ENCODE results near the gene SEPTIN5.
A peak's percentile ranks its signal among the peaks of the same experiment; 100 is the strongest.

SEPTIN5 gene

DNA sequence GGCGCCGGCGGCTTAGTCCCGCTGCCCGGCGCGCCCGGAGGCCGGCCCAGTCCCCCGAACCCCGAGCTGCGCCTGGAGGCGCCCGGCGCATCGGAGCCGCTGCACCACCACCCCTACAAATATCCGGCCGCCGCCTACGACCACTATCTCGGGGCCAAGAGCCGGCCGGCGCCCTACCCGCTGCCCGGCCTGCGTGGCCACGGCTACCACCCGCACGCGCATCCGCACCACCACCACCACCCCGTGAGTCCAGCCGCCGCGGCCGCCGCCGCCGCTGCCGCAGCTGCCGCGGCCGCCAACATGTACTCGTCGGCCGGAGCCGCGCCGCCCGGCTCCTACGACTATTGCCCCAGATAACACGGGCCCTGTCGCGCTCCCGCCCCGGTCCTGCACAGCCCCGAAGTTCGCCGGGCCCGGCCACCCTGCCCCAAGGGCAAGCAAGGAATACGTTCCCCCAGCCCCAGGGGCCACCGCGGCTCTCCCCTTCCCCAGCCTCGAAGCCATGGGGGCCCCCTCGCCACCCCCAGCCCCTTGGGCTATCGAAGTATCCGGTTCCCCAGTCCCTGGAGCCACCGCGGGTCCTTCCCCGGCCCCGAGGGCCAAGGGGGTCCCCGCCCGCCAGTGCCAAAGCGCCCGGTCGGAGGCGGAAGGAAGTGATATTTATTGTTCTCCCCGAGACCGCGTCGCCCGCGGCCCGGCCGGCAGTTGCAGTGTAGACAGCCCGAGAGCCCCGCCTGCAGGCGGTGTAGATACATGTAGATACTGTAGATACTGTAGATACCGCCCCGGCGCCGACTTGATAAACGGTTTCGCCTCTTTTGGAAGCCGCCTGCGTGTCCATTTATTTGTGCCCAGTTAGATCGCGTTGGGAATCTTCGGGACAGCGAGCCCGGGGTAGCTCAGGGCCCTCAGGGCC, 52.5 kb downstream of the SEPTIN5 start:
- no peak overlapping the region for H3K4me3 ChIP-seq (ENCODE audit: low read length)
- no CpG with 5 or more reads among the region's 103 CpGs for WGBS (ENCODE audit: extremely low coverage, insufficient coverage, low lambda C conversion rate)

DNA sequence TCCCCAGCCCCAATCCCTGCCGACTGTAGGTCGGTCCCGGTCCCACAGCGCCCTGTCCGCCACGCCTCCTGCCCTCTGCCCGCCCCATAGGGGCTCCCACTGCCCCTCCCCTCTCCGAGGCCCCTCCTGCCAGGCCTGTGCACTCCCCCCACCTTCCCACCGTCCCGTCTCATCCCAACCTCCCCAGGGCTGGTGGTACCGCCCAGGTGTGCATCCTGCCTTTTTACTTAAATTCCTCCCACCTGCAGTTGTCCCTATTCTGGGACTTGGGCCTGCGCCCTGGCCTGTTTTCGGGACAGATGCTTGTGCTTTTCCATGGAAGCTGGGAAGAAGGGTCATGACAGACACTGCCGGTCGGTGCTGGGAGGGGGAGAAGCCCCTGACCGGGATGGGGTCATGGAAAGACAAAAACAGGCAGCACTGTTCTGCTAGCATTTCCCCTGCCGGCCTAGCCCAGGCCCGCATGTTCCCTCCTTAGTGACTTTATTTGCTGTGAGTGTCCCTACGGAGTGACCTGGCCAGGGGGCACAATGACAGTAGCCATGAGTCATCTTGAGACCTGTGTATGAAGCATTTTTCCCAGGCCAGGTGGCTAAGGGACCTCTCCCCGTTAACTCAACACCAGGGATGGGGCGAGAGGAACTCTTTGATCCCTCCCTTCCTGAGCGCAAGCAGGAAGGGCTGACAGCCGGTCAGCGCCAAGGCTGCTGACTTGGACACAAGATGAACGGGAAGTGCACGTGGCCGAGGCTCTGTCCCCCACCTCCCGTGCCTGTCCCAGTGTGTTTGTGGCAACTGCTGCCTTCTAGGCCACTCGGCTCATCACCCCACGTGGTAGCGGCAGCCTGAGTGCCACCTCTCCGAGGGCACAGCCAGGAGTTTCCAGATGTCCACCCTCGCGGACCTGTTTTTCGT, 53.4 kb downstream of the SEPTIN5 start:
- Histone ChIP-seq H3K79me2 (ENCODE audit: control insufficient read depth, insufficient read depth, low read length) (no peaks in the 10 kb centered on the region), H3K79me1 (ENCODE audit: low read length) (no peaks in the 10 kb centered on the region), H2AK5ac (ENCODE audit: low read length) (no peak overlapping the region), H4K8ac (ENCODE audit: low read depth, low read length) (no peak overlapping the region), H3K27ac (ENCODE audit: low read depth, low read length) (no peak overlapping the region), H3K9ac (ENCODE audit: low read length) (no peak overlapping the region), H3K4me3 (ENCODE audit: low read length) (no peak overlapping the region), H3K4ac (ENCODE audit: low read depth, low read length) (no peak overlapping the region), H2BK15ac (replicated peaks; ENCODE audit: low read depth) (no peak overlapping the region), H3K56ac (ENCODE audit: low read length) (no peak overlapping the region), H2BK120ac (ENCODE audit: low read depth, low read length) (no peak overlapping the region), H2BK5ac (ENCODE audit: low read length) (no peak overlapping the region), H3K36me3 (ENCODE audit: control insufficient read depth, insufficient read depth, low read length) (no peaks in the 10 kb centered on the region), H3K27me3 (ENCODE audit: insufficient read depth, low read length, poor library complexity) (peaks cover 58% of the 10 kb centered on the region), H4K5ac (ENCODE audit: low read length) (no peak overlapping the region), H3K18ac (ENCODE audit: low read length) (no peak overlapping the region), H3K4me2 (ENCODE audit: low read length) (no peak overlapping the region), H3K23ac (ENCODE audit: low read length) (no peak overlapping the region), H3K4me1 (ENCODE audit: control insufficient read depth, low read depth, low read length) (peaks cover 3% of the 10 kb centered on the region)
- DNase-seq, result peak; percentile 50
- WGBS (ENCODE audit: extremely low coverage, insufficient coverage, low lambda C conversion rate), result no CpG with 5 or more reads among the region's 35 CpGs

More for the DNA sequence above, 52.5 kb downstream of the SEPTIN5 start:
- Histone ChIP-seq H3K4me1 (ENCODE audit: control insufficient read depth, low read depth, low read length) (peaks cover 3% of the 10 kb centered on the region), H4K8ac (ENCODE audit: low read depth, low read length) (no peak overlapping the region), H3K79me2 (ENCODE audit: control insufficient read depth, insufficient read depth, low read length) (no peaks in the 10 kb centered on the region), H3K36me3 (ENCODE audit: control insufficient read depth, insufficient read depth, low read length) (no peaks in the 10 kb centered on the region), H3K18ac (ENCODE audit: low read length) (no peak overlapping the region), H3K23ac (ENCODE audit: low read length) (no peak overlapping the region), H3K79me1 (ENCODE audit: low read length) (no peaks in the 10 kb centered on the region), H2AK5ac (ENCODE audit: low read length) (no peak overlapping the region), H3K4me2 (ENCODE audit: low read length) (no peak overlapping the region), H2BK120ac (ENCODE audit: low read depth, low read length) (no peak overlapping the region), H2BK15ac (replicated peaks; ENCODE audit: low read depth) (no peak overlapping the region), H2BK5ac (ENCODE audit: low read length) (no peak overlapping the region), H4K5ac (ENCODE audit: low read length) (no peak overlapping the region), H3K9ac (ENCODE audit: low read length) (no peak overlapping the region), H3K27ac (ENCODE audit: low read depth, low read length) (no peak overlapping the region), H3K4ac (ENCODE audit: low read depth, low read length) (no peak overlapping the region), H3K27me3 (ENCODE audit: insufficient read depth, low read length, poor library complexity) (peaks cover 67% of the 10 kb centered on the region), H3K56ac (ENCODE audit: low read length) (peak overlapping the region; percentile 34)
- peak; percentile 71 for DNase-seq

DNA sequence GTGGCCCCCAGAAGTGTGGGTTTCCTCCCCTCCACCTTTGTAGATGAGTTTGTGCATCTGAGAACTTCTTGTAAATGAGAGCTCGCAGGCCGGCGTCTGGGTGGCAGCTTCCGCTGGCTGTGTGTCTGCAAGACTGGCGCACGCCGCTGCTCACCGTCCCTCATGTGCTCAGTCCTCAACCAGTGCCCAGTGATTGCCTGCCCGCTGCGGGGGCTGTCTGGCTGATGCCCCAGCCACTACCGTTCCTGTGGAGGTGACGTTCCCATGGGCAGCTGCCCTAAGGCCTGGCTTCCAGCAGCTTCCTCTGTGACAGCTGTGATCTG, 55.1 kb downstream of the SEPTIN5 start:
- peaks cover 3% of the 10 kb centered on the region for H3K4me1 ChIP-seq (ENCODE audit: control insufficient read depth, low read depth, low read length)
- no peaks in the 10 kb centered on the region for H3K79me2 ChIP-seq (ENCODE audit: control insufficient read depth, insufficient read depth, low read length)
- no peak overlapping the region for H2BK5ac ChIP-seq (ENCODE audit: low read length)
- no peak overlapping the region for H2BK15ac ChIP-seq (replicated peaks; ENCODE audit: low read depth)
- DNase-seq, result no peak
- H2AK5ac ChIP-seq (ENCODE audit: low read length), result no peak overlapping the region
- peaks cover 41% of the 10 kb centered on the region for H3K27me3 ChIP-seq (ENCODE audit: insufficient read depth, low read length, poor library complexity)
- WGBS (ENCODE audit: extremely low coverage, insufficient coverage, low lambda C conversion rate), result no CpG with 5 or more reads among the region's 12 CpGs
- no peak overlapping the region for H3K56ac ChIP-seq (ENCODE audit: low read length)
- H3K23ac ChIP-seq (ENCODE audit: low read length), result peak overlapping the region; percentile 66
- H3K18ac ChIP-seq (ENCODE audit: low read length), result no peak overlapping the region
- no peaks in the 10 kb centered on the region for H3K36me3 ChIP-seq (ENCODE audit: control insufficient read depth, insufficient read depth, low read length)
- H3K27ac ChIP-seq (ENCODE audit: low read depth, low read length), result no peak overlapping the region
- no peak overlapping the region for H3K9ac ChIP-seq (ENCODE audit: low read length)
- no peak overlapping the region for H3K4ac ChIP-seq (ENCODE audit: low read depth, low read length)
- no peak overlapping the region for H3K4me2 ChIP-seq (ENCODE audit: low read length)
- H4K8ac ChIP-seq (ENCODE audit: low read depth, low read length), result no peak overlapping the region
- H3K4me3 ChIP-seq (ENCODE audit: low read length), result no peak overlapping the region
- no peaks in the 10 kb centered on the region for H3K79me1 ChIP-seq (ENCODE audit: low read length)
- H4K5ac ChIP-seq (ENCODE audit: low read length), result no peak overlapping the region
- no peak overlapping the region for H2BK120ac ChIP-seq (ENCODE audit: low read depth, low read length)

DNA sequence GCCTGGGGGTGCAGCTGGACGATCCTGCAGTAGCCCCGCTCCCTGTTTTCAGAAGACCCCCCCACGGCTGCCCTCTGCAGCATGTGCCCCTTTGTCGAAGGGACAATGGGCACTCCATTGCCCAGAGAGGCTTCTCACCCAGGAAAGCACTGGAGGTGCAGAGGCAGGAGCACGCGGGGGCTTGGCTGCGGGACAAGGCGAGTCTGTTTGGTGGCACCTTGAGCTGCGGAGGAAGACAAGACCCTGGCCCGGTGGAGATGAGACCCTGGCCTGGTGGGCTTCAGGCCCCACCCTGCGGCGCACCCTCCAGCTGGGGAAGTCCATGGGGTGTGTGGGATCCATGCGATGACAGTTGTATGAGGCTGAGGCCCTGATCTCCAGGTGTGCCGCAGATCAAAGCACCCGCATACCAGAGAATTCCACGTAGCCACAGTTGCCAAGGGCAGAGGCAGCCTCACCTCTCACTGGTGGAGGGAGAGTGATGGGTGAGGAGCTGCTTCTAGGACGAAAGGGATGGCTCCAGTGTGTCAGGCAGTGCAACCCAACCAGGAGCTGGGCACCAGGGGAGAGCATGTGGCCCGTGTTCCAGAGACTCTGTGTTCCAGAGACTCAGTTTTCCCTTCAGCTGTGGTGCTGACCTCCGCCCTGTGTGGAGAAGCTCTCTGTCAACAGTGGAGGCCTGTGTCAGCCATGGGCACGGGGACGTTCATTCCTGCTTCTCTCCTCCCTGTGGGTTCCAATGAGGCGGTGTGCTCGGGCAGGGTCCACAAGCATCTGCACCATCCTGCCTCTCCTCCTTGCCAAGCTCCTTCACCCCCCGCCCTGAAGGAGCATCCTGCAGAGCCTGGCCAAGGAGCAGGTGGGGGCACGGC, 56.3 kb downstream of the SEPTIN5 start:
- Histone ChIP-seq H3K4me3 (ENCODE audit: low read length) (no peak overlapping the region), H3K27ac (ENCODE audit: low read depth, low read length) (no peak overlapping the region)
- WGBS (ENCODE audit: extremely low coverage, insufficient coverage, low lambda C conversion rate), result no CpG with 5 or more reads among the region's 25 CpGs

DNA sequence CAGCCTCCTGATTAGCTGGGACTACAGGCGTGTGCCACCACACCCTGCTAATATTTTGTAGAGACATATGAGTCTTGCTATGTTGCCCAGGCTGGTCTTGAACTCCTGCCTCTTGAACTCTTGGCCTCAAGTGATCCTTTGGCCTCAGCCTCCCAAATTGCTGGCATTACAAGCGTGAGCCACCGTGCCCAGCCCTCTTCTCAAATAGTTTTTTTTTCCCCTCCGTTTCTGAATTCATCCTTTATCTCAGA, 58.0 kb downstream of the SEPTIN5 start:
- Histone ChIP-seq H3K27me3 (ENCODE audit: insufficient read depth, low read length, poor library complexity) (peaks cover 13% of the 10 kb centered on the region), H3K4me2 (ENCODE audit: low read length) (no peak overlapping the region), H3K36me3 (ENCODE audit: control insufficient read depth, insufficient read depth, low read length) (no peaks in the 10 kb centered on the region), H3K27ac (ENCODE audit: low read depth, low read length) (no peak overlapping the region), H3K4ac (ENCODE audit: low read depth, low read length) (no peak overlapping the region), H3K56ac (ENCODE audit: low read length) (no peak overlapping the region), H3K79me2 (ENCODE audit: control insufficient read depth, insufficient read depth, low read length) (no peaks in the 10 kb centered on the region), H3K18ac (ENCODE audit: low read length) (no peak overlapping the region), H3K79me1 (ENCODE audit: low read length) (no peaks in the 10 kb centered on the region), H4K5ac (ENCODE audit: low read length) (no peak overlapping the region), H2BK15ac (replicated peaks; ENCODE audit: low read depth) (no peak overlapping the region), H2BK5ac (ENCODE audit: low read length) (no peak overlapping the region), H3K23ac (ENCODE audit: low read length) (no peak overlapping the region), H3K9ac (ENCODE audit: low read length) (no peak overlapping the region), H4K8ac (ENCODE audit: low read depth, low read length) (no peak overlapping the region), H3K4me1 (ENCODE audit: control insufficient read depth, low read depth, low read length) (no peaks in the 10 kb centered on the region), H2AK5ac (ENCODE audit: low read length) (no peak overlapping the region), H3K4me3 (ENCODE audit: low read length) (no peak overlapping the region), H2BK120ac (ENCODE audit: low read depth, low read length) (no peak overlapping the region)
- DNase-seq, result no peak
- no CpG with 5 or more reads among the region's 4 CpGs for WGBS (ENCODE audit: extremely low coverage, insufficient coverage, low lambda C conversion rate)

More for the DNA sequence above, 56.3 kb downstream of the SEPTIN5 start:
- Histone ChIP-seq H3K56ac (ENCODE audit: low read length) (no peak overlapping the region), H2BK5ac (ENCODE audit: low read length) (no peak overlapping the region), H3K79me1 (ENCODE audit: low read length) (no peaks in the 10 kb centered on the region), H4K8ac (ENCODE audit: low read depth, low read length) (no peak overlapping the region), H4K5ac (ENCODE audit: low read length) (no peak overlapping the region), H3K23ac (ENCODE audit: low read length) (no peak overlapping the region), H3K79me2 (ENCODE audit: control insufficient read depth, insufficient read depth, low read length) (no peaks in the 10 kb centered on the region), H2AK5ac (ENCODE audit: low read length) (no peak overlapping the region), H3K4me1 (ENCODE audit: control insufficient read depth, low read depth, low read length) (no peaks in the 10 kb centered on the region), H2BK15ac (replicated peaks; ENCODE audit: low read depth) (no peak overlapping the region), H3K4ac (ENCODE audit: low read depth, low read length) (no peak overlapping the region), H2BK120ac (ENCODE audit: low read depth, low read length) (no peak overlapping the region), H3K9ac (ENCODE audit: low read length) (no peak overlapping the region), H3K36me3 (ENCODE audit: control insufficient read depth, insufficient read depth, low read length) (no peaks in the 10 kb centered on the region), H3K27me3 (ENCODE audit: insufficient read depth, low read length, poor library complexity) (peaks cover 30% of the 10 kb centered on the region), H3K4me2 (ENCODE audit: low read length) (no peak overlapping the region), H3K18ac (ENCODE audit: low read length) (no peak overlapping the region)
- no peak for DNase-seq

Measured in mesendoderm (in vitro differentiated cells).